ENCODE results near the gene MGRN1. TPM values are rescaled to one million over a fixed set of nuclear protein-coding genes. Genes with fewer than 3 reads are reported as not detected.

Gene MGRN1
- total and polyA plus RNA-seq, 2 of the 13 experiments (the other 11 are each of a cell fraction or from before 2014, with no cell fraction given) = 11.9 to 12.6 TPM

DNA sequence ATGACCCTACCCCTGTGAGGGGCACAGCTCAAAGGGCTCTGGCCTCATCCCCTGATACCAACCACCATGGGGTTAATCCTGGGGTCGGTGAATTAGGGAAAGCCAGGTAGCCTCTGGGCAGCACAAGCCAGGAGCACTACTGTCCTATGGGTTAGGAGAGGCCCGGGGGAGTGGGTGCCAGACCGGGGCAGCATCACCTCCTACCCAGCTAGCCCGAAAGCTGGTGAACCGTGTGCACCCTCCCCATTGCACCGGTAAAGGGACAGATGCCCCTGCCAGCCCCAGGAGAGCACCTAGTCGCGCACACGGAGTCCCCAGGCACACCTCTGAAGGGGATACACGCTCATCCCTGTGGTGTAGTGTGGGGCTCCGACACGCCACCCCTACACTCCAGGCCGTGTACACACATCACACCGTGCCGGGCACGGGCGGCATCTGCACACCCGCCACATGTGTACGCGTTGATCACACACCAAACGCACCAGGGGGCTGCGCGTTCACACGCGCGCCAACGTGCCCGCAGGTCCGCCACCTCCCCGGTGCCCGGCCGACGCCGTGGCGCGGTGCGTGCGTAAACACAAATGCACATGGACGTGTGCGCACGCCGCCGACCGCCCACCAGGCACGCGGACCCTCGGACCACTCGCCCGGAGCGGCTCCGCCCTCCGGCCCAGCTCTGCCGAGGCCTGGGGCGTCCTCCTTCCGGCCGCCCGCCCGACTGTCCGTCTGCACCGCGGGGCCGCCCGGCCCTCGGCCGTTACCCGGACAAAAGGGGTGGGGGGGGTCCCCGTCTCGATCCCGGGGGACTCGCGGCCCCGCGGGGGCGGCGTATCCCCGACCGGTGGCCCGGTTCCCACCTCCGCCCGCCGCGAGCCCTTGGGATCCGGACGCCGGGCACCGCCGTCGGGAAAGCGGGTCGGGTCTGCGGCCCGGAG lies 10.7 kb upstream of the MGRN1 start (continued):
- TF ChIP-seq, protein P1, sequence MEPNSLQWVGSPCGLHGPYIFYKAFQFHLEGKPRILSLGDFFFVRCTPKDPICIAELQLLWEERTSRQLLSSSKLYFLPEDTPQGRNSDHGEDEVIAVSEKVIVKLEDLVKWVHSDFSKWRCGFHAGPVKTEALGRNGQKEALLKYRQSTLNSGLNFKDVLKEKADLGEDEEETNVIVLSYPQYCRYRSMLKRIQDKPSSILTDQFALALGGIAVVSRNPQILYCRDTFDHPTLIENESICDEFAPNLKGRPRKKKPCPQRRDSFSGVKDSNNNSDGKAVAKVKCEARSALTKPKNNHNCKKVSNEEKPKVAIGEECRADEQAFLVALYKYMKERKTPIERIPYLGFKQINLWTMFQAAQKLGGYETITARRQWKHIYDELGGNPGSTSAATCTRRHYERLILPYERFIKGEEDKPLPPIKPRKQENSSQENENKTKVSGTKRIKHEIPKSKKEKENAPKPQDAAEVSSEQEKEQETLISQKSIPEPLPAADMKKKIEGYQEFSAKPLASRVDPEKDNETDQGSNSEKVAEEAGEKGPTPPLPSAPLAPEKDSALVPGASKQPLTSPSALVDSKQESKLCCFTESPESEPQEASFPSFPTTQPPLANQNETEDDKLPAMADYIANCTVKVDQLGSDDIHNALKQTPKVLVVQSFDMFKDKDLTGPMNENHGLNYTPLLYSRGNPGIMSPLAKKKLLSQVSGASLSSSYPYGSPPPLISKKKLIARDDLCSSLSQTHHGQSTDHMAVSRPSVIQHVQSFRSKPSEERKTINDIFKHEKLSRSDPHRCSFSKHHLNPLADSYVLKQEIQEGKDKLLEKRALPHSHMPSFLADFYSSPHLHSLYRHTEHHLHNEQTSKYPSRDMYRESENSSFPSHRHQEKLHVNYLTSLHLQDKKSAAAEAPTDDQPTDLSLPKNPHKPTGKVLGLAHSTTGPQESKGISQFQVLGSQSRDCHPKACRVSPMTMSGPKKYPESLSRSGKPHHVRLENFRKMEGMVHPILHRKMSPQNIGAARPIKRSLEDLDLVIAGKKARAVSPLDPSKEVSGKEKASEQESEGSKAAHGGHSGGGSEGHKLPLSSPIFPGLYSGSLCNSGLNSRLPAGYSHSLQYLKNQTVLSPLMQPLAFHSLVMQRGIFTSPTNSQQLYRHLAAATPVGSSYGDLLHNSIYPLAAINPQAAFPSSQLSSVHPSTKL (CRISPR knock-in tag; IDR thresholded peaks at IDR 0.05) = 0 out of 2 replicates have a peak, but pooled peaks have one; percentile 9
- TF ChIP-seq TEAD3 (CRISPR knock-in tag; optimal IDR thresholded peaks at IDR 0.05; ENCODE audit: borderline replicate concordance) = peak; percentile 6
- TF ChIP-seq, protein P2, sequence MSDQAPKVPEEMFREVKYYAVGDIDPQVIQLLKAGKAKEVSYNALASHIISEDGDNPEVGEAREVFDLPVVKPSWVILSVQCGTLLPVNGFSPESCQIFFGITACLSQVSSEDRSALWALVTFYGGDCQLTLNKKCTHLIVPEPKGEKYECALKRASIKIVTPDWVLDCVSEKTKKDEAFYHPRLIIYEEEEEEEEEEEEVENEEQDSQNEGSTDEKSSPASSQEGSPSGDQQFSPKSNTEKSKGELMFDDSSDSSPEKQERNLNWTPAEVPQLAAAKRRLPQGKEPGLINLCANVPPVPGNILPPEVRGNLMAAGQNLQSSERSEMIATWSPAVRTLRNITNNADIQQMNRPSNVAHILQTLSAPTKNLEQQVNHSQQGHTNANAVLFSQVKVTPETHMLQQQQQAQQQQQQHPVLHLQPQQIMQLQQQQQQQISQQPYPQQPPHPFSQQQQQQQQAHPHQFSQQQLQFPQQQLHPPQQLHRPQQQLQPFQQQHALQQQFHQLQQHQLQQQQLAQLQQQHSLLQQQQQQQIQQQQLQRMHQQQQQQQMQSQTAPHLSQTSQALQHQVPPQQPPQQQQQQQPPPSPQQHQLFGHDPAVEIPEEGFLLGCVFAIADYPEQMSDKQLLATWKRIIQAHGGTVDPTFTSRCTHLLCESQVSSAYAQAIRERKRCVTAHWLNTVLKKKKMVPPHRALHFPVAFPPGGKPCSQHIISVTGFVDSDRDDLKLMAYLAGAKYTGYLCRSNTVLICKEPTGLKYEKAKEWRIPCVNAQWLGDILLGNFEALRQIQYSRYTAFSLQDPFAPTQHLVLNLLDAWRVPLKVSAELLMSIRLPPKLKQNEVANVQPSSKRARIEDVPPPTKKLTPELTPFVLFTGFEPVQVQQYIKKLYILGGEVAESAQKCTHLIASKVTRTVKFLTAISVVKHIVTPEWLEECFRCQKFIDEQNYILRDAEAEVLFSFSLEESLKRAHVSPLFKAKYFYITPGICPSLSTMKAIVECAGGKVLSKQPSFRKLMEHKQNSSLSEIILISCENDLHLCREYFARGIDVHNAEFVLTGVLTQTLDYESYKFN (CRISPR knock-in tag; conservative IDR thresholded peaks at IDR 0.05) = no peak
- TF ChIP-seq, protein P3, sequence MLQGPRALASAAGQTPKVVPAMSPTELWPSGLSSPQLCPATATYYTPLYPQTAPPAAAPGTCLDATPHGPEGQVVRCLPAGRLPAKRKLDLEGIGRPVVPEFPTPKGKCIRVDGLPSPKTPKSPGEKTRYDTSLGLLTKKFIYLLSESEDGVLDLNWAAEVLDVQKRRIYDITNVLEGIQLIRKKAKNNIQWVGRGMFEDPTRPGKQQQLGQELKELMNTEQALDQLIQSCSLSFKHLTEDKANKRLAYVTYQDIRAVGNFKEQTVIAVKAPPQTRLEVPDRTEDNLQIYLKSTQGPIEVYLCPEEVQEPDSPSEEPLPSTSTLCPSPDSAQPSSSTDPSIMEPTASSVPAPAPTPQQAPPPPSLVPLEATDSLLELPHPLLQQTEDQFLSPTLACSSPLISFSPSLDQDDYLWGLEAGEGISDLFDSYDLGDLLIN (CRISPR knock-in tag; IDR thresholded peaks at IDR 0.05; ENCODE audit: borderline replicate concordance) = peak; percentile 58; the same call in 1 of the 2 replicates
- TF ChIP-seq, protein P4, sequence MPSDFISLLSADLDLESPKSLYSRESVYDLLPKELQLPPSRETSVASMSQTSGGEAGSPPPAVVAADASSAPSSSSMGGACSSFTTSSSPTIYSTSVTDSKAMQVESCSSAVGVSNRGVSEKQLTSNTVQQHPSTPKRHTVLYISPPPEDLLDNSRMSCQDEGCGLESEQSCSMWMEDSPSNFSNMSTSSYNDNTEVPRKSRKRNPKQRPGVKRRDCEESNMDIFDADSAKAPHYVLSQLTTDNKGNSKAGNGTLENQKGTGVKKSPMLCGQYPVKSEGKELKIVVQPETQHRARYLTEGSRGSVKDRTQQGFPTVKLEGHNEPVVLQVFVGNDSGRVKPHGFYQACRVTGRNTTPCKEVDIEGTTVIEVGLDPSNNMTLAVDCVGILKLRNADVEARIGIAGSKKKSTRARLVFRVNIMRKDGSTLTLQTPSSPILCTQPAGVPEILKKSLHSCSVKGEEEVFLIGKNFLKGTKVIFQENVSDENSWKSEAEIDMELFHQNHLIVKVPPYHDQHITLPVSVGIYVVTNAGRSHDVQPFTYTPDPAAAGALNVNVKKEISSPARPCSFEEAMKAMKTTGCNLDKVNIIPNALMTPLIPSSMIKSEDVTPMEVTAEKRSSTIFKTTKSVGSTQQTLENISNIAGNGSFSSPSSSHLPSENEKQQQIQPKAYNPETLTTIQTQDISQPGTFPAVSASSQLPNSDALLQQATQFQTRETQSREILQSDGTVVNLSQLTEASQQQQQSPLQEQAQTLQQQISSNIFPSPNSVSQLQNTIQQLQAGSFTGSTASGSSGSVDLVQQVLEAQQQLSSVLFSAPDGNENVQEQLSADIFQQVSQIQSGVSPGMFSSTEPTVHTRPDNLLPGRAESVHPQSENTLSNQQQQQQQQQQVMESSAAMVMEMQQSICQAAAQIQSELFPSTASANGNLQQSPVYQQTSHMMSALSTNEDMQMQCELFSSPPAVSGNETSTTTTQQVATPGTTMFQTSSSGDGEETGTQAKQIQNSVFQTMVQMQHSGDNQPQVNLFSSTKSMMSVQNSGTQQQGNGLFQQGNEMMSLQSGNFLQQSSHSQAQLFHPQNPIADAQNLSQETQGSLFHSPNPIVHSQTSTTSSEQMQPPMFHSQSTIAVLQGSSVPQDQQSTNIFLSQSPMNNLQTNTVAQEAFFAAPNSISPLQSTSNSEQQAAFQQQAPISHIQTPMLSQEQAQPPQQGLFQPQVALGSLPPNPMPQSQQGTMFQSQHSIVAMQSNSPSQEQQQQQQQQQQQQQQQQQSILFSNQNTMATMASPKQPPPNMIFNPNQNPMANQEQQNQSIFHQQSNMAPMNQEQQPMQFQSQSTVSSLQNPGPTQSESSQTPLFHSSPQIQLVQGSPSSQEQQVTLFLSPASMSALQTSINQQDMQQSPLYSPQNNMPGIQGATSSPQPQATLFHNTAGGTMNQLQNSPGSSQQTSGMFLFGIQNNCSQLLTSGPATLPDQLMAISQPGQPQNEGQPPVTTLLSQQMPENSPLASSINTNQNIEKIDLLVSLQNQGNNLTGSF (CRISPR knock-in tag; IDR thresholded peaks at IDR 0.05) = peak; percentile 26; the same call in 1 of the 2 replicates
- TF ChIP-seq ZNF644 (CRISPR knock-in tag; IDR thresholded peaks at IDR 0.05; ENCODE audit: low read depth) = no peak
- no peak for TF ChIP-seq HIVEP1 (CRISPR knock-in tag; IDR thresholded peaks at IDR 0.05)
- no peak for TF ChIP-seq KDM6A (CRISPR knock-in tag; IDR thresholded peaks at IDR 0.05; ENCODE audit: low read depth)
- TF ChIP-seq NFE2 (CRISPR knock-in tag; IDR thresholded peaks at IDR 0.05) = no peak
- TF ChIP-seq, protein P5, sequence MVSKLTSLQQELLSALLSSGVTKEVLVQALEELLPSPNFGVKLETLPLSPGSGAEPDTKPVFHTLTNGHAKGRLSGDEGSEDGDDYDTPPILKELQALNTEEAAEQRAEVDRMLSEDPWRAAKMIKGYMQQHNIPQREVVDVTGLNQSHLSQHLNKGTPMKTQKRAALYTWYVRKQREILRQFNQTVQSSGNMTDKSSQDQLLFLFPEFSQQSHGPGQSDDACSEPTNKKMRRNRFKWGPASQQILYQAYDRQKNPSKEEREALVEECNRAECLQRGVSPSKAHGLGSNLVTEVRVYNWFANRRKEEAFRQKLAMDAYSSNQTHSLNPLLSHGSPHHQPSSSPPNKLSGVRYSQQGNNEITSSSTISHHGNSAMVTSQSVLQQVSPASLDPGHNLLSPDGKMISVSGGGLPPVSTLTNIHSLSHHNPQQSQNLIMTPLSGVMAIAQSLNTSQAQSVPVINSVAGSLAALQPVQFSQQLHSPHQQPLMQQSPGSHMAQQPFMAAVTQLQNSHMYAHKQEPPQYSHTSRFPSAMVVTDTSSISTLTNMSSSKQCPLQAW (CRISPR knock-in tag; IDR thresholded peaks at IDR 0.05) = no peak
- TF ChIP-seq ZFP82 (CRISPR knock-in tag; IDR thresholded peaks at IDR 0.05; ENCODE audit: borderline replicate concordance) = peak; percentile 49; the same call in 1 of the 2 replicates

Data from HepG2 (cell line).